Skin epidermis (tissue), 12 donors: Measurements from ENCODE around the gene FAXC.

ENCODE experiments used
- H3K27ac ChIP-seq, 21 experiments: fragments of 200-600 bp; sonication (generic) in 11 of 21; one replicate each; pipeline ENCODE4 v1.5.0; 2020; ENCODE audit warnings: mild to moderate bottlenecking in 3 of 21, inconsistent platforms in 2 of 21, moderate library complexity in 2 of 21
- H3K4me3 ChIP-seq, 7 experiments: fragments of 200-600 bp; sonication (generic) in 2 of 7; one replicate each; pipeline ENCODE4 v1.5.0; 2020; ENCODE audit warnings: inconsistent platforms in 2 of 7, mild to moderate bottlenecking in 2 of 7, moderate library complexity in 1 of 7

Gene FAXC

GRCh38 chr6:99349171-99350141 lies at the start of gene FAXC:
Gene FAXC, minus strand, starts transcription at chr6:99349674. Its CDS starts 302 bp downstream, at chr6:99349372.
- Histone ChIP-seq H3K27ac (peak within 1 kb of the TSS in 3 of 21 experiments; percentile 11 to 58 (median 43)), H3K4me3 (peak within 1 kb of the TSS; percentile 35 to 53 (median 42))

- Histone ChIP-seq H3K4me3 (no peak overlapping the region), H3K27ac (no peak overlapping the region)
These were observed 47.8 kb upstream of the FAXC start for GRCh38 chr6:99397287-99397686.

- peak within 1 kb of the TSS; percentile 50 to 91 (median 71) for H3K4me3 ChIP-seq
- H3K27ac ChIP-seq: peak within 1 kb of the TSS; percentile 34 to 92 (median 80)
These were observed 44.4 kb upstream of the FAXC start, which contains the start of gene COQ3 for GRCh38 chr6:99393698-99394531. Gene COQ3, minus strand, starts transcription at chr6:99394195. Its CDS starts 16 bp downstream, at chr6:99394179.

- H3K27ac ChIP-seq: peak overlapping the region; percentile 34 to 92 (median 80)
- H3K4me3 ChIP-seq: peak overlapping the region; percentile 50 to 91 (median 71)
These were observed 43.9 kb upstream of the FAXC start for GRCh38 chr6:99393366-99393697.

- no peak overlapping the region for H3K27ac ChIP-seq
- H3K4me3 ChIP-seq: no peak overlapping the region
These were observed 41.4 kb upstream of the FAXC start for GRCh38 chr6:99390896-99391295.

- no peak overlapping the region for H3K4me3 ChIP-seq
- no peak overlapping the region for H3K27ac ChIP-seq
These were observed 35.0 kb upstream of the FAXC start for GRCh38 chr6:99384507-99384906.

- Histone ChIP-seq H3K4me3 (no peak overlapping the region), H3K27ac (no peak overlapping the region)
These were observed 29.2 kb upstream of the FAXC start for GRCh38 chr6:99378636-99379035.

- no peak overlapping the region for H3K4me3 ChIP-seq
- H3K27ac ChIP-seq: no peak overlapping the region
These were observed 20.1 kb upstream of the FAXC start for GRCh38 chr6:99369533-99369932.

GRCh38 chr6:99366852-99367251 lies 17.4 kb upstream of the FAXC start:
- H3K4me3 ChIP-seq: no peak overlapping the region
- no peak overlapping the region for H3K27ac ChIP-seq

GRCh38 chr6:99364026-99364425 lies 14.6 kb upstream of the FAXC start:
- H3K27ac ChIP-seq: no peak overlapping the region
- H3K4me3 ChIP-seq: no peak overlapping the region

- H3K4me3 ChIP-seq: no peak overlapping the region
- H3K27ac ChIP-seq: no peak overlapping the region
These were observed 13.3 kb upstream of the FAXC start for GRCh38 chr6:99362678-99363268.

GRCh38 chr6:99359800-99360199 lies 10.3 kb upstream of the FAXC start:
- H3K4me3 ChIP-seq: no peak overlapping the region
- no peak overlapping the region for H3K27ac ChIP-seq

GRCh38 chr6:99356641-99357040 lies 7.2 kb upstream of the FAXC start:
- H3K27ac ChIP-seq: no peak overlapping the region
- no peak overlapping the region for H3K4me3 ChIP-seq

- Histone ChIP-seq H3K27ac (no peak overlapping the region), H3K4me3 (no peak overlapping the region)
These were observed 5.5 kb upstream of the FAXC start for GRCh38 chr6:99354983-99355382.

- Histone ChIP-seq H3K4me3 (no peak overlapping the region), H3K27ac (no peak overlapping the region)
These were observed 3.7 kb upstream of the FAXC start for GRCh38 chr6:99353126-99353525.

- H3K27ac ChIP-seq: no peak overlapping the region
- peak overlapping the region in 1 of 7 experiments; percentile 49 for H3K4me3 ChIP-seq
These were observed 1.1 kb upstream of the FAXC start for GRCh38 chr6:99350573-99350972.

GRCh38 chr6:99348288-99349170 lies 945 bp downstream of the FAXC start:
- Histone ChIP-seq H3K27ac (peak overlapping the region in 1 of 21 experiments; percentile 58), H3K4me3 (peak overlapping the region in 6 of 7 experiments; percentile 8 to 53 (median 44))

GRCh38 chr6:99347804-99348203 lies 1.7 kb downstream of the FAXC start:
- Histone ChIP-seq H3K4me3 (no peak overlapping the region), H3K27ac (no peak overlapping the region)

- Histone ChIP-seq H3K27ac (no peak overlapping the region), H3K4me3 (no peak overlapping the region)
These were observed 2.9 kb downstream of the FAXC start for GRCh38 chr6:99346595-99346994.
